Thoracic aorta (tissue), 2 donors: Measurements from ENCODE around the gene VSIG10L2. TPM values are rescaled to one million over a fixed set of nuclear protein-coding genes. Genes with fewer than 3 reads are reported as not detected.

Source experiments
- ATAC-seq: fragments of 150-250 bp; one replicate; pipeline ENCODE4 v1.8.0; 2017; ENCODE audit warnings: low read depth; ENCODE audit not compliant: insufficient number of reproducible peaks, low FRiP score
- DNase-seq: peaks from one replicate; pipeline ENCODE4 v3.0.0-alpha.2; 2020; ENCODE audit warnings: low spot score
- H3K27ac ChIP-seq, 2 donors: fragments of 200-600 bp; sonication (generic); 1 replicate in 1 of 2; 2 replicates in 1 of 2; pipeline ENCODE4 v1.5.1; 2016; ENCODE audit warnings: mild to moderate bottlenecking in 2 of 2, moderate library complexity in 2 of 2
- H3K27me3 ChIP-seq: fragments of 200-600 bp; sonication (generic); replicated peaks from 2 replicates; pipeline ENCODE4 v1.6.0; 2016; ENCODE audit warnings: mild to moderate bottlenecking; ENCODE audit not compliant: insufficient read depth
- H3K36me3 ChIP-seq: fragments of 200-600 bp; sonication (generic); one replicate; pipeline ENCODE4 v1.5.1; 2016
- H3K4me1 ChIP-seq, 2 donors: fragments of 200-600 bp; sonication (generic); 1 replicate in 1 of 2; 2 replicates in 1 of 2; pipeline versions ENCODE4 v1.5.1 to v1.6.0; 2016; ENCODE audit warnings: low read depth in 2 of 2, mild to moderate bottlenecking in 1 of 2; ENCODE audit not compliant: control insufficient read depth in 1 of 2
- H3K4me3 ChIP-seq: fragments of 200-600 bp; sonication (generic); 2 replicates; pipeline ENCODE4 v1.5.1; 2016; ENCODE audit warnings: mild to moderate bottlenecking
- H3K9me3 ChIP-seq: fragments of 200-600 bp; sonication (generic); 2 replicates; pipeline ENCODE4 v1.5.1; 2016
- CTCF ChIP-seq: fragments of 200-600 bp; sonication (generic); IDR thresholded peaks from one replicate; pipeline ENCODE4 v1.5.1; 2019; ENCODE audit warnings: antibody characterized with exemption
- total RNA-seq, 2 donors: library from RNA; depleted of rRNA; stranded (reverse); fragments of >200 nt; gene quantifications; one replicate each; pipeline versions ENCODE4 v1.1.0 to v1.2.3, GENCODE V29; 2016

Gene VSIG10L2
- total RNA-seq, 2 donors from 2014 or later = not detected

GRCh38 chr11:125954945-125955640, 9.2 kb downstream of the VSIG10L2 start:
- H3K4me1 ChIP-seq = no peaks in the 10 kb centered on the region
- DNase-seq (no peak), ATAC-seq (no peak)
- TF ChIP-seq CTCF = no peak
- H3K9me3 ChIP-seq = no peaks in the 10 kb centered on the region
- no peaks in the 10 kb centered on the region for H3K27me3 ChIP-seq
- H3K36me3 ChIP-seq = no peaks in the 10 kb centered on the region
- no peak overlapping the region for H3K4me3 ChIP-seq
- H3K27ac ChIP-seq = no peak overlapping the region

- no peaks in the 10 kb centered on the region for H3K36me3 ChIP-seq
- no peaks in the 10 kb centered on the region for H3K4me1 ChIP-seq
- no peak for ATAC-seq
- no peaks in the 10 kb centered on the region for H3K27me3 ChIP-seq
- no peak overlapping the region for H3K4me3 ChIP-seq
- no peak overlapping the region for H3K27ac ChIP-seq
- TF ChIP-seq CTCF = no peak
- no peaks in the 10 kb centered on the region for H3K9me3 ChIP-seq
- DNase-seq = no peak
These were observed 10.0 kb downstream of the VSIG10L2 start for GRCh38 chr11:125955856-125956255.

GRCh38 chr11:125956391-125957134, 10.7 kb downstream of the VSIG10L2 start:
- DNase-seq (no peak), ATAC-seq (peak; percentile 19)
- Histone ChIP-seq H3K9me3 (no peaks in the 10 kb centered on the region), H3K4me3 (no peak overlapping the region), H3K27ac (no peak overlapping the region), H3K4me1 (no peaks in the 10 kb centered on the region), H3K36me3 (no peaks in the 10 kb centered on the region), H3K27me3 (no peaks in the 10 kb centered on the region)
- no peak for TF ChIP-seq CTCF

GRCh38 chr11:125957618-125958332, 11.9 kb downstream of the VSIG10L2 start:
- Histone ChIP-seq H3K36me3 (no peaks in the 10 kb centered on the region), H3K27me3 (no peaks in the 10 kb centered on the region), H3K9me3 (peaks cover 3% of the 10 kb centered on the region), H3K4me1 (no peaks in the 10 kb centered on the region), H3K4me3 (no peak overlapping the region), H3K27ac (no peak overlapping the region)
- TF ChIP-seq CTCF = no peak
- no peak for DNase-seq
- ATAC-seq = no peak

- TF ChIP-seq CTCF = no peak
- H3K4me1 ChIP-seq = no peaks in the 10 kb centered on the region
- no peak overlapping the region for H3K27ac ChIP-seq
- H3K4me3 ChIP-seq = no peak overlapping the region
- no peak for DNase-seq
- ATAC-seq = no peak
- H3K27me3 ChIP-seq = no peaks in the 10 kb centered on the region
- H3K36me3 ChIP-seq = no peaks in the 10 kb centered on the region
- H3K9me3 ChIP-seq = peaks cover 4% of the 10 kb centered on the region
These were observed 13.1 kb downstream of the VSIG10L2 start for GRCh38 chr11:125958872-125959400.
